T-helper 2 cell (primary cell): Measurements from ENCODE around the gene PPIF.

ENCODE experiments used
- DNase-seq, 5 experiments: peaks; one replicate each; pipeline versions ENCODE4 v3.0.0 to v3.0.0-alpha.2; 2012 to 2022

PPIF gene

DNA sequence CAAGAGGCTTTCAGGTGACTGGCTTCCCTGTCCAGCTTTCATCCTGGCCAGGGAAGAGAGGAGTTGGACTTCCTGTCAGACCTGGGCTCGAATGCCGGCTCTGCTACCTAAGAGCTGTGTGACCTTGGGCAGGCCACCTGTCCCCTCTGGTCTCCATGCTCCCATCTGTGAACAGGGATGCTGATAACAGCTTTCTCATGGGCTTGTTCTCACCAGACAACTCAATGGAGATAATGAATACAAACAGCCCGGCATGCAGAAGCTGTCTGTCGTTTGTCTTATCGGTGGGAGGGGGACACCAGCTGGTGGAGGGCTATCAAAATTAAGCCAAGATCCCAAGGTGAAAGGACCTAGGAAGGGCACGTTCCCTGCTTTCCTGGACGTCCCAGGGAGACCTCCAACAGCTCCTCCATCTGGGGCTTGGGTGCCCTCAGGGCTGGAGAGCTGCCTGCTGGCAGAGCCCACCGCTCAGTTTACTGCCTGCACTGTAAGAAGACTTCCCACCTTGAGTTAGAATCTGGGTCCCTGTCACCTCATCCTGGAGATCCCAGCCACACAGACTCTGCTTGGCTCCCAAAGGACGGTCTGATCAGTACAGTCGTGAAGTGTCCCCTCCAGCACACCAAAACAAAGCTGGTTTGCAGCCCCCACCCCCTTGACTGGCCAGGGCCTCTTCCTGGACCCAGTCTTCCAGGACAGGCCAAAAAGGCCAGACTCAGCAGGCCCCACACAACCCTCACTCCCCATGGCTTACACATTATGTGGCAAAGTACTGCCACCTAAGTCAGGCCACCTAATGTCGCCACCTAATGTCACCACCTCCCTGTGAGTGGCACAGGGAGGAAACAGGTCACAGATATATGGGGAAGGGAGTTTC lies 40.9 kb downstream of the PPIF start:
- peak in 2 of 5 experiments; percentile 6 to 29 for DNase-seq

DNA sequence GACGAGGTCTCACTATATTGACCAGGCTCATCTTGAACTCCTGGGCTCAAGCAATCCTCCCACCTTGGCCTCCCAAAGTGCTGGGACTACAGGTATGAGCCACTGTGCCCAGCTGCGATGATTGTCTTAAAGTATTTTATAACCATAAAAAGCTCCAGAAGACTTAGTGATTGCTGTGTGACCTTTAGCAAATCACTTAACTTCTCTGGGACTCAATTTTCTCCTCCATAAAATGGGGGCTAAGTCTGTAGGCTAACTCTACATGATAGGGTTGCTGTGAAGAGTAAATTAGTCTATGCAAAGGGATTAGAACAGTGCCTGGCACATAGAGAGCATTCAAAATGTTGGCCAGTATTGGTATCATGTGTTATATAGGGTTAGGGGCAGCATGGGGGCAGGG lies 42.8 kb downstream of the PPIF start:
- DNase-seq, result no peak

DNA sequence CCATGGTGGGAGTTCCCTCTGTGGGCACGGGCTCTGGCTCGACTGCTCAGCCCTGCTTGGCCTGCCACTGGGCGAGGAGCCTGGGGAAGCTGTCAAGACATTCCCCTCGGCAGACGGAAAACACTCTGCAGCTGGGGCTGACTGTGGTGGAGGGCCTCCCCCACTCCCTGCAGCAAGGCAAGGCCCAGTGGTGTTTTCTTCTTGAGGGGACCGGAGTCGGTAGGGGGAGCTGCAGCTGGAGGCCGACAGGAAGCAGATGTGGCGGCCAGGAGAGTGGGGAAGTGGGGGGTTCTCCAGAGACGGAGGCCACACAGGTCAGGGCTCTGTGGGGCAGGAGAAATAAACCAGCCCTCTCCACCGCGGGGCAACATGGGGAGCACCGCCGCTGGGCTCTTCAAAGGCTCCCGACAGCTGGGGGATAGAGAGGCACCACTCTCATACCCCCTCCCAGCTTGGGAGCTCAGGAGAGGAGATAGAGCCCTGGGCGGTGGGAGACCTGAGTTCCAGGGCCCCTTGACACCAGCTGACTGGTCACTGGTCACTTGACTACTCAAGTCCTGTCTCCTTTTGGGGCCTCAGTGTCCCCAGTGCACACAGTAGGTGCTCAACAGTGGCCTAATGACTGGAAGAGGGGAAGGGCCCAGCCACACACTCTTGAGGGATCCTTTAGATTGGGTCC lies 43.4 kb downstream of the PPIF start:
- DNase-seq, result peak in 1 of 5 experiments; percentile 6

GRCh38 chr10:79391231-79392019 lies 44.2 kb downstream of the PPIF start:
- peak in 1 of 5 experiments; percentile 5 for DNase-seq

- no peak for DNase-seq
Measured at GRCh38 chr10:79392020-79392398, 44.7 kb downstream of the PPIF start.

DNA sequence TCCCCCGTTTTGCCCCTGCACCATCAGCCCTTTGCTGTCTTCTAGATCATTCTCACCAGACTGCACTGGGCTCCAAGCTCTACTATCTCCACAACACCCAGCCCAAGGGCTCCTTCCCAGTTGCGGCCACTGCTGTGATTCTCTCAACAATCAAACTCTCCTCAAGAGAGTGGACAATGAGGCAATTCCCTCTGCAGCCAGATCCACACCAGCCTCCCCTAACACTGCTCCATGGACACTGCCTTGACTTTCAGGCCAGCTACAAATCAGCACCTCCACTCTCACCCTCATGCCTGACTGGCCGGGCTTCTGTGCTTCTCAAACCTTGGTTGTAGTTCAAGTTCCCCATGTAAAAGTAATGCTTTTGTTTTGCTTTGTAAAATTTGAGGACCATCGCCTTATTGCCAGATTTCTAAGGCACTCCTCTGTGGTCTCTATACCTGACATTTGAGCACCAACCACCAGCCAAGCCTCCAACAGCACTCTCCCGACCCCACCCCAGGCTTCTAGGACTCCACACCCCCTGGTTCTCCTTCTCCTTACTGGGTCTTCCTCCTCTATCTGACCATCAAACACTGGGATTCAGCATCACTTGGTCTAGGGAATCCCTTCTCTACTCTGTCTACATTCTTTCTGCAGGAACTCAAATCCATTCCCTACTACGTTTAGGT lies 45.4 kb downstream of the PPIF start:
- peak in 1 of 5 experiments; percentile 1 for DNase-seq

GRCh38 chr10:79393221-79393923 lies 46.1 kb downstream of the PPIF start:
- no peak for DNase-seq

DNA sequence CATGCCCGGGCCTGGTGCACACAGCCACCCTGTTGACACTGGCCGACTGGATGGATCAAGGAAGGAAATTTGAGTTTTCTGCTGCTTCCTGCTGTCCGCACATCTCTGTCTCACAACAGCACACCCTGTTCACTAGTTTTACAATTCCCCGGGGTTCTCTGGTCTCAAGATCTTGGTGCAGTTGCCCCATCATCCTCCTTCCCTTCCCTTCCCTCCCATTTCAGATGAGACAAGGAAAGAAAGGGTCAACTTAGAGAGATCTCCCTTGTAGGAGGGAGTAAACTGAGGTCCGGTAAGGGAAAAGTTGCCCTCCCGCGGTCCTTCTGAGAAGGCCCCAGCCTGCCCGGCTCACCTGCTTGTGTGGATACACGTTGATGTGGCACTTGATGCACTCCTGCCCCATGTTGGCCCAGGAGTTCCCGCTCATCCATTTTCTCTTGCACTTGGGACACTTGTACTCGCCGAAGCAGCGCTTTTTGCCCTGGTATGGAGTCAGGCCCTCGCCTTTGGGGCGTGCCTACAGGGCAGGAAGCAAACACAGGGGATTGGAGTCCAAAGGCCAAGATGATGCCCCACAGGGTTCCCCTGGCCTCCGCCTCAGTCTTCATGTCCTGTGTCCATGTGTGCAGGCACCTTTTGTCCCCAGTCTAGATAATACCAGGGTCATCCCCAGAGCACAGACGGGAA lies 46.8 kb downstream of the PPIF start:
- no peak for DNase-seq

- DNase-seq, result no peak
Measured at GRCh38 chr10:79394664-79395063, 47.4 kb downstream of the PPIF start.

DNA sequence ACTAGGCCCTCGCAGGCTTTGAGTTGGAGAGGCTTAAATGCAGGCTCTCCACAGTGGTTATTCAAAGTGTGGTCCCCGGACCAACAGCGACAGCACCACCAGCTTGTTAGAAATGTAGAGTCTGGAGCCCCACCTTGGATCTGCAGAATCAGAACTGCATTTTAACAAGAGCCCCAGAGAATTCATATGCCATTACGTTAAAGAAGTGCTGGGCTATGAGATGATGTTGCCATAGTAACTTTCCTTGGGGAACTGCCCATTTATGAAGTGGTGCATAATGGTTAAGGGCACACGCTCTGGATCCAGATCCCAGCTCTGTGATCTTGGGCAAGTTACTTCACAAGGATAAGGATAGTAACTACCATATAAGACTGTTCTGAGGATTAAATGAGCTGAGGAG lies 49.3 kb downstream of the PPIF start:
- no peak for DNase-seq

DNA sequence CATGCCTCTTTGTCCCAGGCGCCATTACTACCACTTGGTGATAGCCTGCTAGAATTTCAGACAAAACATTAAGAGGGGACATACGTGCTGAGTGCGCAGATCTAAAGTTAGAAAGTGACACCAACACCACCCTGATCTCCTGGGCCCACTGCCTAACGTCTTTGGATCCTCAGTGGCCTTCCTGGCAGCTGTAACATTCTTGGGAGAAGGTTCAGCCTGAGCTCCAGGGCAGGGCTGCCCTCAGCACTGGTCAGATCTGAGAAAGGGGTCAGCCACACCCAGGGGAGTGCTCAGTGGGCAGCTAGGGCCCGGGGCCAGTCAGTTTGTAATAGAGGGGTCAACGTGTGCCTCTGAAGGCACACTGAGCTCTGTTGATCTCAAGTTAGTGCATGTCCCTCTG lies 49.8 kb downstream of the PPIF start:
- no peak for DNase-seq

GRCh38 chr10:79397575-79398303 lies 50.5 kb downstream of the PPIF start:
- no peak for DNase-seq

GRCh38 chr10:79398642-79399041 lies 51.4 kb downstream of the PPIF start:
- no peak for DNase-seq

DNA sequence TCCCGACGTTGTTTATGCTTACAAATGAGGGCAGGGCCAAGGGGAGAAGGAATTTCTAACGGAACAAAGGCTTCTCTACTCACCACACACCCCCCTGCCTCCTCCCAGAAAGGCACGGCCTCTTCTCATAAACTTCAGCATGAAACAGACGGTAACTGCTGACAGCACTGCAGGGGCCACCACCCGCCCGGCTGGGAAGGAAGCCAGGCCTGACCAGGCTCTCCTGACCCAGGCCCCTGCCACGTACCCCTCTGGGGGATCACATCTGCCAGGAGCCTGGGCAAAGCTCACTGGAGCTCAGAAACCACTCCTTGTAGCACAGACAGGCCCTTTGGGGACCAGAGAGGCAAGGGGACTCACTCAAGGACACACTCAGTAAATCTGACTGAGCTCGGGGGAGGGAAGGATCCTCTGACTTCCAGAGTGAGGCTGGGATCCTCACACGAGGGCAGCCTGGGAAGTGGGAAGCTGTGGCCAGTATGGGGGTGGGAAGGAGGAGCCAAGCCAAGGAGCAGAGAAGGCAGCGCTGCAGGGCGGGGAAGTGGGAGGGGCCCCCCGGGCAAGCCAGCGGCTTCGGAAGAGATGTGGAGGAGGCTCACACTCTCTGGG lies 52.1 kb downstream of the PPIF start:
- DNase-seq, result no peak

GRCh38 chr10:79400146-79401004 lies 53.1 kb downstream of the PPIF start:
- DNase-seq, result peak in 2 of 5 experiments; percentile 21 to 46

DNA sequence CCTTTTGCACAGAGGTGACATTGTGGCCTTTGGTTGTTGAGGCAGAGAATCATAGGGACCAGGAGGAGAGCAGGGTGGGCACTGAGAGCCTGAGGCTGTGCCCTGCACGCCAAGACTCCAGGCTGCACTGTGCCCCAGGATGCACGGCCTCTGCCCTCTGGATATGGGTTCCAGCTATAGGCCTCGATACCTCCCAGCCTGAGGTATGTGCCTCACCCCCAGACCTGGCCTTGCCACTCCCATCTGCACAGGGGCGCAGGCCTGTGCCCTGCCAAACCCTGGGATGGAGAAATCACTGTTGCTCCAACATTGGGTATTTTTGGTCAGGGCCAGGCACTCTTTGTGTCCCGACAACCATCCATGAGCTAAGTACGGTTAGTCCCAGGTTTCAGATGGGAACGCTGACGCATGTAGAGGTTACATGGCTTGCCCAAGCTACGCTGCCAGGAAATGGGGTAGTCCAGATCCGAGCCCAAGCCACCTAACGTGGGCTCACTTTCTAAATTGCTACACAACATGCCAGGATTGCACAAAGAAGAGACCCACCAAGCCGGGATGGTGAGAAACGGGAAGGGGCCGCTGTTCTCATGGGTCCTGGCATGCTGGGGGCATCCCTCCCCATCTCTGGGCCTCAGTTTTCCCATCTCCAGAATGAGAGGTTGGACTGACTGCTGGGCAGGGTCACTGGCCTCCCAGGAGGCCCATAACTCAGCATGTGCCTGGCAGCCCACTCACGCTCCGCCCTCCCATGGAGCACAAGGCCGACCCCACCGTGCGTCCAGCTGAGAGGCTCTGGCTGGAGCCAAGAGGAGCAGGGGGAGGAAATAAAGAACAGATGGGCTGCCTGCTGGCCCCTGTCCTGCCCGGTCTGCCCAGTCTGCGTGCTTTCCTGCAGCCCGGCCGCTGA lies 54.0 kb downstream of the PPIF start:
- DNase-seq, result no peak

DNA sequence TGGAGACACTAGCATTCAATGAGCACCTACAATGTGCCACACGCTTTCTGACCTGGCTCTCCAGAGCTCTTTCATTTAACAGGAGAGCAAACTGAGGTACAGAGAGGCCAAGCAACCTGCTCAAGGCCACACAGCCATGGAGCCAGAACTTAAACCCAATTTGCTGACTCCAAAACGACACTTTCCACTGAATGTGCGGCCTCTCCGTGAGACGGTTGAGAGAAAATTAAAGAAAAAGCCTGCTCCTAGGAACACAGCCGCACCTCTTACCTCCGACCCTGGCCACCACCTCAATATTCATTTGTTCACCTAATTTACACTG lies 55.3 kb downstream of the PPIF start:
- DNase-seq, result no peak

- DNase-seq, result no peak
Measured at GRCh38 chr10:79402951-79403350, 55.7 kb downstream of the PPIF start.
